NB4 (cell line): ENCODE data around the gene ABHD1.

Source experiments
- DNase-seq: peaks from one replicate; pipeline ENCODE4 v3.0.0; 2010; ENCODE audit warnings: low read depth
- H3K4me3 ChIP-seq: one replicate; pipeline ENCODE4 v1.5.1; 2011; ENCODE audit warnings: mild to moderate bottlenecking, low read depth, low read length, moderate library complexity
- MYC ChIP-seq: IDR thresholded peaks from 2 replicates; pipeline ENCODE4 v1.6.1; 2011; ENCODE audit warnings: low read depth, low read length
- POLR2A ChIP-seq: IDR thresholded peaks from 2 replicates; pipeline ENCODE4 v1.6.1; 2011; ENCODE audit warnings: mild to moderate bottlenecking; ENCODE audit not compliant: insufficient read length; ENCODE audit errors: extremely low read depth
- TF ChIP-seq, protein P1 (sequence below): IDR thresholded peaks from 2 replicates; pipeline ENCODE4 v1.6.1; 2011; ENCODE audit warnings: low read depth, low read length
- TF ChIP-seq, protein P2 (sequence below): IDR thresholded peaks from one replicate; pipeline ENCODE4 v1.5.1; 2012; ENCODE audit warnings: low read depth, low read length

The ABHD1 gene

DNA sequence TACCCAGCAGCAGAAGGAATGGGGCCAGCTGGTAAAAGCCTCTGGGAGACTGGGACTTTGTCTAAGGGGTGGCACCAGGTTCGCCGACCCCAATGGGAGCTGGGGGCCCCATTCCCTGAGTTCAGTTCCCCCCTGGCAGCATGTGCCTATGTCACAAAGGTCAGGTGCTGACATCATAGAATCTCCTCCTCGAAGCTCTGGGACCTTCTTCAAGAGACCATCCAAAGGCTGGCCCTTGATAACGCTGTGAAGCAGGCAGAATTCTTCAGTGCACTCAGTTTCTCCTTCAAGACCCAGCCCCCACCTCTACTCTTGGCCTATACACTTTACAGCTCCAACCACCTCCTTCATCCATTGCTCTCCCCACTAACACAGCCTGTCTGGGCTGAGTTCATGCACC lies 15.7 kb downstream of the ABHD1 start, which contains the start of gene PRR30:
Gene PRR30 (minus strand): TSS at position 101 of the 400 bp plus-strand sequence. CDS start 1,081 bp downstream, outside the sequence.
- no peak for DNase-seq
- TF ChIP-seq MYC (no peak), POLR2A (no peak)
- TF ChIP-seq, protein P1, sequence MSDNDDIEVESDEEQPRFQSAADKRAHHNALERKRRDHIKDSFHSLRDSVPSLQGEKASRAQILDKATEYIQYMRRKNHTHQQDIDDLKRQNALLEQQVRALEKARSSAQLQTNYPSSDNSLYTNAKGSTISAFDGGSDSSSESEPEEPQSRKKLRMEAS = no peak
- TF ChIP-seq, protein P2, sequence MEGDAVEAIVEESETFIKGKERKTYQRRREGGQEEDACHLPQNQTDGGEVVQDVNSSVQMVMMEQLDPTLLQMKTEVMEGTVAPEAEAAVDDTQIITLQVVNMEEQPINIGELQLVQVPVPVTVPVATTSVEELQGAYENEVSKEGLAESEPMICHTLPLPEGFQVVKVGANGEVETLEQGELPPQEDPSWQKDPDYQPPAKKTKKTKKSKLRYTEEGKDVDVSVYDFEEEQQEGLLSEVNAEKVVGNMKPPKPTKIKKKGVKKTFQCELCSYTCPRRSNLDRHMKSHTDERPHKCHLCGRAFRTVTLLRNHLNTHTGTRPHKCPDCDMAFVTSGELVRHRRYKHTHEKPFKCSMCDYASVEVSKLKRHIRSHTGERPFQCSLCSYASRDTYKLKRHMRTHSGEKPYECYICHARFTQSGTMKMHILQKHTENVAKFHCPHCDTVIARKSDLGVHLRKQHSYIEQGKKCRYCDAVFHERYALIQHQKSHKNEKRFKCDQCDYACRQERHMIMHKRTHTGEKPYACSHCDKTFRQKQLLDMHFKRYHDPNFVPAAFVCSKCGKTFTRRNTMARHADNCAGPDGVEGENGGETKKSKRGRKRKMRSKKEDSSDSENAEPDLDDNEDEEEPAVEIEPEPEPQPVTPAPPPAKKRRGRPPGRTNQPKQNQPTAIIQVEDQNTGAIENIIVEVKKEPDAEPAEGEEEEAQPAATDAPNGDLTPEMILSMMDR = no peak

DNA sequence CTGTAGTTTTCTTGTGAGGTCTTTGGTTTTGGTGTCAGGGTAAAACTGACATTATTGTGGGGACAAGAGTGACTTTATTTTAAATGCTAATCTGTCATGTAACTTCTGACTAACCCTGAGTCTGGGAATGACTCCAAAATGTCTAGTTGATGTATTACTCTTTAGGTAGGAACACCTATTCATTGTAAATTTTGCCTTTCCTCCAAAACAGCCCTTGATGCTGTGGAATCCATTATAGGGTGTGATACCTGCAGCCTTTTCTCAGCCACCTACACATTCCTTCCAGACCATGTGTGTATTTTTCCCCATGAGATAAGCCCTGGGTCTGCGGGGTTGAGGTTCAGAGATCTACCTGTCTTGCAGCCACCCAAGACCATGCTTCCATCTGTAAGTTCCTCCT lies 19.7 kb downstream of the ABHD1 start:
- TF ChIP-seq POLR2A (no peak), MYC (no peak)
- TF ChIP-seq, protein P2 = no peak
- TF ChIP-seq, protein P1 = no peak
- no peak for DNase-seq
- H3K4me3 ChIP-seq = no peak overlapping the region

More for the DNA sequence above, 15.7 kb downstream of the ABHD1 start, which contains the start of gene PRR30:
- no peak within 1 kb of the TSS for H3K4me3 ChIP-seq

DNA sequence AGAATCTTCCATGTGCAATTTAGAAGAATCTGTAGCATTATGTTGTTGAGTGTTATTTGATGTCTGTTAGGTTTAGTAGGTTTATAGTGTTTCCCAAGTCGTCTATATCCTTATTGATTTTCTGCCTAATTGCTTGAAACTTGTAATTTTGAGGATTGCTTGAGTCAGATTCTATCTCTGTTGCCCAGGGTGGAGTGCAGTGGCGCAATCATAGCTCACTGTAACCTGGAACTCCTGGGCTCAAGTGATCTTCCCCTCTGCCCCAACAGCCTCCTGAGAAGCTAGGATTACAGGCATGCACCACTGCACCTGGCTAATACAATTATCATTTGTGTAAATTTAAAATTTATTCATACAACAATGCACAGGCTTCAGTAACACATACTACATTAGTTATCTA lies 22.1 kb downstream of the ABHD1 start:
- TF ChIP-seq, protein P2 = no peak
- TF ChIP-seq POLR2A = no peak
- no peak for TF ChIP-seq MYC
- H3K4me3 ChIP-seq = no peak overlapping the region

DNA sequence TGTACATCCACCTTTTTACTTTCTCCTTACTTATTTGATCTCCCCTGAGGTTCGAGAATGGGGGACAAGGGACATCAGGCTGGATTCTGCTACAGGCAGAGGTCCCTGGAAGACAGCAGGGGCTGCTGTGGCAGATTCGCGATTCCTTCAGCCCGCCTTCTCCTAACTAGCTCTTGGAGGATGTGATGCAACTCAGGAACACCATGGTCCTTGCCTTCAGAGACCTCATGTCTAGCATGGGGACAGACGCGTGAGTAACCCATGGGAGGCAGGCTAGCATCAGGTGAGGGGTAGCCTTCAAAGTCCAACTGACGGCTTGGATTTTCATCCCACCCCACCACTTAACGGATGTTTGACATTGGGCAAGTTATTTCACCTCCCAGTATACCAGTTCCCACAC lies 24.3 kb downstream of the ABHD1 start:
- H3K4me3 ChIP-seq = no peak overlapping the region
- no peak for DNase-seq
- TF ChIP-seq, protein P1 = no peak
- TF ChIP-seq MYC = no peak
- TF ChIP-seq POLR2A = no peak
- TF ChIP-seq, protein P2 = no peak

More for the DNA sequence above, 22.1 kb downstream of the ABHD1 start:
- DNase-seq = no peak

DNA sequence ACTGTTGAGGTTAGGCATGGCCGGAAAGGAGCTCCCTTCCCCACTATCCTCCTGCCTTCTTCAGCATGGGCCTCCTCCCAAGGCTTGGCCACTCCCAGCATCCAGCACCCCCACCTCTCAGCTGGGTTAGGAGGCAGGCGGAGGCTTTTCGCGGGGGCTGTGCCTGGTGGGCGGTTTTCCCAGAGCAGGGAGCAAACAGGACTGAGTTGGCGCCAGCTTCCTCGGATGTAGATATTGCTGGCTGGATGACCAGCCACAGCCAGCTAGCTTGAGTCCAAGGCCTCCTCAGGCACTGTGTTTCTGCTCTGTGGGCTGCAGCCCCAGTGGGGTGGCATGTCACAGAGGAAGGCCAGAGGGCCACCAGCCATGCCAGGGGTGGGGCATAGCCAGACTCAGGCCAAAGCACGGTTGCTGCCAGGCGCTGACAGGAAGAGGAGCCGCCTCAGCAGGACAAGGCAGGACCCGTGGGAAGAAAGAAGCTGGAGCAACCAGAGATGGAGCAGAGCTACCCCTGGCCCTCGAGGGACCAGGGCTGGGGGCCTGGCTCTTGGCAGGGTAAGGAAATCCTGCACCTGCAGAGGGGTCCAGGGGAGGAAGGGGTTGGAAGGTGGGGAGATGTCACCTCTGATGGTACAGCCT lies 25.3 kb downstream of the ABHD1 start, which contains the start of gene TCF23:
Gene TCF23 (plus strand): TSS at position 204 of the 639 bp plus-strand sequence. CDS start 130 bp downstream, at position 334.
- TF ChIP-seq, protein P1 = no peak
- no peak for TF ChIP-seq POLR2A
- TF ChIP-seq, protein P2 = no peak
- no peak for TF ChIP-seq MYC
- no peak for DNase-seq

More for the DNA sequence above, 25.3 kb downstream of the ABHD1 start, which contains the start of gene TCF23:
- H3K4me3 ChIP-seq = no peak within 1 kb of the TSS
